ENCODE results near the gene ARL5C.

- TF ChIP-seq, protein P1, sequence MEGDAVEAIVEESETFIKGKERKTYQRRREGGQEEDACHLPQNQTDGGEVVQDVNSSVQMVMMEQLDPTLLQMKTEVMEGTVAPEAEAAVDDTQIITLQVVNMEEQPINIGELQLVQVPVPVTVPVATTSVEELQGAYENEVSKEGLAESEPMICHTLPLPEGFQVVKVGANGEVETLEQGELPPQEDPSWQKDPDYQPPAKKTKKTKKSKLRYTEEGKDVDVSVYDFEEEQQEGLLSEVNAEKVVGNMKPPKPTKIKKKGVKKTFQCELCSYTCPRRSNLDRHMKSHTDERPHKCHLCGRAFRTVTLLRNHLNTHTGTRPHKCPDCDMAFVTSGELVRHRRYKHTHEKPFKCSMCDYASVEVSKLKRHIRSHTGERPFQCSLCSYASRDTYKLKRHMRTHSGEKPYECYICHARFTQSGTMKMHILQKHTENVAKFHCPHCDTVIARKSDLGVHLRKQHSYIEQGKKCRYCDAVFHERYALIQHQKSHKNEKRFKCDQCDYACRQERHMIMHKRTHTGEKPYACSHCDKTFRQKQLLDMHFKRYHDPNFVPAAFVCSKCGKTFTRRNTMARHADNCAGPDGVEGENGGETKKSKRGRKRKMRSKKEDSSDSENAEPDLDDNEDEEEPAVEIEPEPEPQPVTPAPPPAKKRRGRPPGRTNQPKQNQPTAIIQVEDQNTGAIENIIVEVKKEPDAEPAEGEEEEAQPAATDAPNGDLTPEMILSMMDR (IDR thresholded peaks at IDR 0.05; ENCODE audit: insufficient read depth, low read length, poor library complexity, severe bottlenecking): no peak
- no peak for TF ChIP-seq EZH2phosphoT487 (conservative IDR thresholded peaks at IDR 0.05; ENCODE audit: low read length)
Observed at GRCh38 chr17:39200070-39200879, 34.3 kb upstream of the ARL5C start, which contains the start of gene RPL19.

All from SU-DHL-6 (cell line).